HepG2 (cell line): ENCODE measurements around the gene TCF19. TPM values are rescaled to one million over a fixed set of nuclear protein-coding genes. Genes with fewer than 3 reads are reported as not detected.
A peak's percentile ranks its signal among the peaks of the same experiment; 100 is the strongest.

ENCODE experiments used
- ATAC-seq: fragments of 200-7000 bp; cut with Tn5 transposase; 3 replicates; pipeline ENCODE4 v1.9.1; 2020; ENCODE audit warnings: mild to moderate bottlenecking, moderate library complexity
- BruUV-seq: library from RNA; stranded (reverse); fragments of 400-500 nt; replicated peaks from 2 replicates; lab custom pipeline; 2021; lab: Mats Ljungman, UMichigan
- CTCF ChIA-PET: fragments of 300-600 bp; formaldehyde crosslinking; extraction: SDS; loops from one replicate; lab custom pipeline; 2021; ENCODE audit warnings: low total read pairs, inconsistent platforms, low intra/inter-chr PET ratio; lab: Yijun Ruan, JAX
- POLR2A ChIA-PET: fragments of 350-600 bp; sonication (Branson Sonifier 250); formaldehyde crosslinking; loops from one replicate; lab custom pipeline; 2020; ENCODE audit warnings: antibody characterized with exemption, inconsistent platforms; lab: Yijun Ruan, JAX
- DNase-seq: peaks from one replicate; pipeline ENCODE4 v3.0.0-alpha.2; 2015; ENCODE audit warnings: low spot score
- FAIRE-seq: peaks from 3 replicates; lab custom pipeline; 2011; peaks lifted over from hg19 to GRCh38; lab: Jason Lieb, UNC
- H2AFZ ChIP-seq: one replicate; pipeline ENCODE4 v1.6.1; 2011; ENCODE audit warnings: low read length, inconsistent platforms
- H3K27ac ChIP-seq: fragments of 300-600 bp; 3 replicates; pipeline ENCODE4 v1.8.0; 2011; ENCODE audit warnings: mixed run types, mild to moderate bottlenecking, mixed read lengths, low read length, inconsistent platforms; ENCODE audit not compliant: insufficient read depth; ENCODE audit errors: extremely low read length
- H3K27me3 ChIP-seq, 2 experiments: fragments of 200-600 bp in 1 of 2; 2 replicates in 1 of 2; 3 replicates in 1 of 2; pipeline versions ENCODE4 v1.6.0 to v1.8.0; 2011; ENCODE audit warnings: low read length in 2 of 2, mild to moderate bottlenecking in 2 of 2, moderate library complexity in 2 of 2, inconsistent platforms in 1 of 2; ENCODE audit not compliant: insufficient read depth in 2 of 2, control insufficient read depth in 1 of 2
- H3K36me3 ChIP-seq, 2 experiments: fragments of 200-600 bp in 1 of 2; replicated peaks in 1 of 2; 2 replicates in 1 of 2; 3 replicates in 1 of 2; pipeline versions ENCODE4 v1.5.1 to v1.8.0; 2011; ENCODE audit warnings: low read length in 2 of 2, inconsistent platforms in 1 of 2; ENCODE audit not compliant: insufficient read depth in 2 of 2, control insufficient read depth in 1 of 2
- H3K4me1 ChIP-seq: 2 replicates; pipeline ENCODE4 v1.5.1; 2012; ENCODE audit warnings: low read length, inconsistent platforms; ENCODE audit not compliant: insufficient read depth
- H3K4me2 ChIP-seq: 2 replicates; pipeline ENCODE4 v1.6.0; 2011; ENCODE audit warnings: low read depth, low read length, inconsistent platforms
- H3K4me3 ChIP-seq, 3 experiments: fragments of 200-600 bp in 1 of 3; sonication (generic), shearing (Covaris generic) in 1 of 3; replicated peaks in 1 of 3; 2 replicates each; pipeline ENCODE4 v1.5.1; 2011 to 2016; ENCODE audit warnings: low read length in 3 of 3, inconsistent platforms in 2 of 3, low read depth in 2 of 3, mild to moderate bottlenecking in 2 of 3, control low read depth in 1 of 3, mixed read lengths in 1 of 3; ENCODE audit not compliant: insufficient read depth in 1 of 3
- H3K79me2 ChIP-seq: one replicate; pipeline ENCODE4 v1.6.1; 2011; ENCODE audit warnings: low read length, inconsistent platforms; ENCODE audit not compliant: insufficient read depth
- H3K9ac ChIP-seq: 2 replicates; pipeline ENCODE4 v1.6.0; 2011; ENCODE audit warnings: mild to moderate bottlenecking, low read depth, low read length, inconsistent platforms; ENCODE audit not compliant: insufficient read depth
- H3K9me3 ChIP-seq: 2 replicates; pipeline ENCODE4 v1.5.1; 2012; ENCODE audit warnings: mild to moderate bottlenecking, low read length
- H4K20me1 ChIP-seq: 2 replicates; pipeline ENCODE4 v1.6.0; 2011; ENCODE audit warnings: inconsistent platforms, mild to moderate bottlenecking, low read length, moderate library complexity; ENCODE audit not compliant: insufficient read depth
- AKAP8 ChIP-seq: sonication (generic); formaldehyde crosslinking; IDR thresholded peaks from 2 replicates; pipeline ENCODE4 v1.5.1; 2020; ENCODE audit warnings: mild to moderate bottlenecking, missing genetic modification reagents
- CBFB ChIP-seq: sonication (generic); formaldehyde crosslinking; IDR thresholded peaks from 2 replicates; pipeline ENCODE4 v1.4.0; 2020; ENCODE audit warnings: missing genetic modification reagents
- CBX1 ChIP-seq: IDR thresholded peaks from one replicate; pipeline ENCODE4 v1.6.1; 2016; ENCODE audit warnings: antibody characterized with exemption, low read depth
- FOXP1 ChIP-seq, 2 experiments: fragments of 450-650 bp in 1 of 2; IDR thresholded peaks; 2 replicates each; pipeline ENCODE4 v1.6.1; 2017 to 2018; ENCODE audit warnings: antibody characterized with exemption in 1 of 2
- NFIB ChIP-seq: sonication (generic); formaldehyde crosslinking; IDR thresholded peaks from 2 replicates; pipeline ENCODE4 v1.9.0; 2021; ENCODE audit warnings: missing genetic modification reagents, mild to moderate bottlenecking, borderline replicate concordance
- PHB2 ChIP-seq: fragments of 450-650 bp; IDR thresholded peaks from 2 replicates; pipeline ENCODE4 v1.6.1; 2018; ENCODE audit not compliant: partially characterized antibody
- POLR2A ChIP-seq, 2 experiments: IDR thresholded peaks; 2 replicates each; pipeline ENCODE4 v1.6.1; 2011; ENCODE audit warnings: low read depth in 2 of 2, low read length in 2 of 2, mild to moderate bottlenecking in 1 of 2, moderate library complexity in 1 of 2; ENCODE audit not compliant: insufficient read depth in 1 of 2
- SYNCRIP ChIP-seq: fragments of 200-400 bp; formaldehyde crosslinking; IDR thresholded peaks from 2 replicates; pipeline ENCODE4 v1.6.1; 2018; ENCODE audit warnings: mild to moderate bottlenecking, low read depth, low read length; ENCODE audit not compliant: insufficient read depth
- TFDP2 ChIP-seq: sonication (generic); formaldehyde crosslinking; IDR thresholded peaks from 2 replicates; pipeline ENCODE4 v1.4.0; 2020; ENCODE audit warnings: missing genetic modification reagents
- ZNF282 ChIP-seq: fragments of 450-650 bp; IDR thresholded peaks from 2 replicates; pipeline ENCODE4 v1.6.1; 2018; ENCODE audit not compliant: partially characterized antibody
- ZNF296 ChIP-seq: sonication (generic); formaldehyde crosslinking; conservative IDR thresholded peaks from 2 replicates; pipeline ENCODE4 v1.5.0; 2020; ENCODE audit warnings: mild to moderate bottlenecking, missing genetic modification reagents
- ZNF646 ChIP-seq: sonication (generic); formaldehyde crosslinking; IDR thresholded peaks from 2 replicates; pipeline ENCODE4 v1.9.0; 2021; ENCODE audit warnings: mild to moderate bottlenecking, missing genetic modification reagents
- WGBS: methylation state at CpG from one replicate; pipeline ENCODE4 v1.1.6; 2017; ENCODE audit warnings: low lambda C conversion rate; 5-methylcytosine and 5-hydroxymethylcytosine counted together
- in situ Hi-C: cut with HindIII; loops from 2 replicates; pipeline ENCODE4 v1.10.0; 2017; ENCODE audit warnings: low pct_unique_long_range_greater_than_20kb; ENCODE audit not compliant: extremely low pct_ligation_motif_present
- intact Hi-C: fragments of 100-400 bp; cut with micrococcal nuclease; formaldehyde crosslinking; loops from one replicate; pipeline ENCODE4 v1.10.0; 2022; ENCODE audit not compliant: unreplicated experiment
- polyA plus RNA-seq, 8 experiments: library from polyadenylated mRNA; depleted of rRNA in 3 of 8; stranded (reverse) in 7 of 8; unstranded in 1 of 8; fragments of >200 nt; fragmentation: Illumina TruSeq in 4 of 8; extraction: Trizol in 4 of 8; gene quantifications; 2 replicates each; pipeline versions ENCODE4 v1.2.1 to v1.2.3, GENCODE V29; 2011 to 2016; ENCODE audit warnings: low read depth in 4 of 8, missing spikeins in 1 of 8, mixed read lengths in 1 of 8; ENCODE audit not compliant: insufficient read depth in 1 of 8
- total RNA-seq, 5 experiments: library from RNA; depleted of rRNA; stranded (reverse); fragments of >200 nt; fragmentation: Illumina TruSeq; extraction: Trizol; gene quantifications; 2 replicates each; pipeline ENCODE4 v1.2.3, GENCODE V29; 2016; ENCODE audit warnings: low read depth in 1 of 5

Gene TCF19
- total and polyA plus RNA-seq, 2 of the 13 experiments (the other 11 are each of a cell fraction or from before 2014, with no cell fraction given) = 4.9 to 22.2 TPM

GRCh38 chr6:31204751-31205145 is 46.4 kb downstream of the TCF19 start:
- intact Hi-C loops (no loop called here), in situ Hi-C loops (no loop called here)
- 90% methylated on average over 4 of the region's 4 CpGs for WGBS
- Histone ChIP-seq H3K4me3 (no peak overlapping the region), H3K9ac (no peak overlapping the region), H3K4me2 (0 out of 2 replicates have a peak overlapping the region, but pooled peaks have one; percentile 83), H3K79me2 (peaks cover 3% of the 10 kb centered on the region), H3K9me3 (no peaks in the 10 kb centered on the region), H4K20me1 (no peaks in the 10 kb centered on the region), H3K4me1 (peaks cover 79% of the 10 kb centered on the region), H3K36me3 (peaks cover 0 to 2% of the 10 kb centered on the region in 2 experiments; a peak in 2 of 5 replicates), H2AFZ (no peak overlapping the region), H3K27ac (no peak overlapping the region), H3K27me3 (no peaks in the 10 kb centered on the region)
- ATAC-seq (no peak), FAIRE-seq (no peak), DNase-seq (no peak)
- TF ChIP-seq SYNCRIP (no peak), CBFB (CRISPR knock-in tag) (no peak), AKAP8 (0 out of 2 replicates have a peak, but pooled peaks have one; percentile 35), PHB2 (no peak), FOXP1 (IDR thresholded peaks at IDR 0.05) (no peak), FOXP1 (CRISPR knock-in tag; IDR thresholded peaks at IDR 0.05) (0 out of 2 replicates have a peak, but pooled peaks have one; percentile 3), ZNF282 (no peak), POLR2A (IDR thresholded peaks at IDR 0.05; ENCODE audit: insufficient read depth in 1 of 2, low read depth in 2 of 2, low read length in 2 of 2) (peak in 1 of 2 experiments; percentile 40; a peak in 1 of 4 replicates), CBX1 (no peak)
- POLR2A ChIA-PET = no interaction called here
- CTCF ChIA-PET = no interaction called here
- BruUV-seq = no TSS peak

GRCh38 chr6:31205638-31206037 is 47.2 kb downstream of the TCF19 start:
- H3K79me2 ChIP-seq = no peaks in the 10 kb centered on the region
- in situ Hi-C loops = no loop called here
- no peak for DNase-seq
- TF ChIP-seq ZNF646 (CRISPR knock-in tag) (no peak), NFIB (CRISPR knock-in tag) (no peak), TFDP2 (no peak), ZNF296 (CRISPR knock-in tag) (no peak)

More at GRCh38 chr6:31205638-31206037, 47.2 kb downstream of the TCF19 start:
- Histone ChIP-seq H3K9me3 (no peaks in the 10 kb centered on the region), H4K20me1 (no peaks in the 10 kb centered on the region), H3K36me3 (peaks cover 0 to 2% of the 10 kb centered on the region in 2 experiments; a peak in 2 of 5 replicates), H3K4me3 (no peak overlapping the region), H3K4me2 (peak overlapping the region; percentile 8), H3K27me3 (no peaks in the 10 kb centered on the region), H2AFZ (no peak overlapping the region), H3K4me1 (peaks cover 82% of the 10 kb centered on the region), H3K9ac (no peak overlapping the region), H3K27ac (peak overlapping the region; percentile 20)
- 43% methylated on average over 2 of the region's 2 CpGs for WGBS
- intact Hi-C loops = no loop called here
- ChIA-PET CTCF (no interaction called here), POLR2A (interaction anchor here (1.0 kb wide), 1 partner anchor 94 kb away, joined by 3 read pairs; no protein-coding TSS in a partner anchor)
- no TSS peak for BruUV-seq
- ATAC-seq = no peak
- no peak for FAIRE-seq
